SH-SY5Y (cell line): ENCODE measurements around the gene TIGD3.

Experiments used
- GATA2 ChIP-seq: IDR thresholded peaks from 2 replicates; pipeline ENCODE4 v1.6.1; 2011; ENCODE audit warnings: mild to moderate bottlenecking, low read depth, low read length
- GATA3 ChIP-seq: IDR thresholded peaks from 2 replicates; pipeline ENCODE4 v1.6.1; 2011; ENCODE audit warnings: low read depth, mild to moderate bottlenecking, low read length, moderate library complexity

- TF ChIP-seq GATA2 (no peak), GATA3 (no peak)
Observed at GRCh38 chr11:65403607-65404121, 49.1 kb downstream of the TIGD3 start.
